Activated T-cell treated with anti-CD3 and anti-CD28 coated beads, Interleukin-2, amount 50 U/mL, for 48 hours (primary cell): ENCODE measurements around the gene PALM.
"Not testable (repeated sequence)": the region's sequence is repeated elsewhere in the genome, so short reads cannot be mapped to it uniquely, and the experiment has no call there.

ENCODE experiments used
- DNase-seq, 2 experiments: peaks; one replicate each; pipeline ENCODE4 v3.0.0-alpha.2; 2020

Gene PALM, protein sequence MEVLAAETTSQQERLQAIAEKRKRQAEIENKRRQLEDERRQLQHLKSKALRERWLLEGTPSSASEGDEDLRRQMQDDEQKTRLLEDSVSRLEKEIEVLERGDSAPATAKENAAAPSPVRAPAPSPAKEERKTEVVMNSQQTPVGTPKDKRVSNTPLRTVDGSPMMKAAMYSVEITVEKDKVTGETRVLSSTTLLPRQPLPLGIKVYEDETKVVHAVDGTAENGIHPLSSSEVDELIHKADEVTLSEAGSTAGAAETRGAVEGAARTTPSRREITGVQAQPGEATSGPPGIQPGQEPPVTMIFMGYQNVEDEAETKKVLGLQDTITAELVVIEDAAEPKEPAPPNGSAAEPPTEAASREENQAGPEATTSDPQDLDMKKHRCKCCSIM

DNA sequence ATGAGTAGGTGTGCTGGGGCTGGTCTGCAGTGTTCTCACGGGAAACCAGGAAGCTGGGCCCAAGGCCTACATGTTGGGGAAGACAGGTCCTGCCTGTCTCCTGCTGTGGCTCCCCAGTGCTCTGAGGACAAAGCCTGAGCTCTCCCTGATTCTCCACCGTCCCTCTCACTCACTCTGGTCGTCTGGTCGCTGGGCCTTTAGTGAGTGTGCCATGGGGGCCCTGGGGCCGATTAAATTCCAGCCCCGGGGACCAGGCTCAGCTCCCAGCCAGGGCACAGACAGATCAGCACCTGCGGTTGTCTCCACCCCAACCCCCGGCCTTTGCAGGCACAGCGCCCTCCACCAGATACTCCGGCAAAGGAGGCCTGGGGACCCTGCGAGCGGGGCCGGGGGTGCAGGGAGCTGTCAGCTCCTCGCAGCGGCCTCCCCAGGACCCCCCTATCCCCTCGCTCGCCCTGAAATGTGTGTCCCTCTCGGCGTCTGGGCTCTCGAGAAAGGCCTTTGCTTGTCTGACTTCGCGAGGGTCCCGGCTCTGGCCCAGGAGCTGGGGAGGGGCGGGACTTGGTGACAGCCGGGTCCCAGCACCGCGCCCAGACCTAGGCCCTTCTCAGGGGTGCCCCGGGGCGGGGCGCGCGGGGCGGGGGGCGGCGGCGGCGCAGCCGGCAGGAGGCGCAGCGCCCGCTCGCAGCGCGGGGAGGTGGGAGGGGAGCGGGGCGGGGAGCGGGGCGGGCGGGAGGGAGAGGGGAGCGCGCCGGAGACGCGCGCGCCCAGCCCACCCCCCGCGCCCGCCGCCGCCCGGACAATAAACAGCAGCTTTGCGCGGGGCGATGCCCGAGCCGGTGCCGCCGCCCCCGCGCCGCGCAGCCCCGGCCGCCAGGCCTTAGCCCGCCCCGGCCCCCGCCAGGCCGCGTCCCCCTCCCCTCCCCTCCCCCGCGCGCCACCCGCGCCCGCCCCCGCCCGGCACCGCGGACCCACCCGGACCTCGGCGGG lies at the start of gene PALM:
Gene PALM, plus strand, starts transcription at position 782 of the 990 bp plus-strand sequence. CDS start 212 bp downstream, outside the sequence.
- DNase-seq, result no peak

DNA sequence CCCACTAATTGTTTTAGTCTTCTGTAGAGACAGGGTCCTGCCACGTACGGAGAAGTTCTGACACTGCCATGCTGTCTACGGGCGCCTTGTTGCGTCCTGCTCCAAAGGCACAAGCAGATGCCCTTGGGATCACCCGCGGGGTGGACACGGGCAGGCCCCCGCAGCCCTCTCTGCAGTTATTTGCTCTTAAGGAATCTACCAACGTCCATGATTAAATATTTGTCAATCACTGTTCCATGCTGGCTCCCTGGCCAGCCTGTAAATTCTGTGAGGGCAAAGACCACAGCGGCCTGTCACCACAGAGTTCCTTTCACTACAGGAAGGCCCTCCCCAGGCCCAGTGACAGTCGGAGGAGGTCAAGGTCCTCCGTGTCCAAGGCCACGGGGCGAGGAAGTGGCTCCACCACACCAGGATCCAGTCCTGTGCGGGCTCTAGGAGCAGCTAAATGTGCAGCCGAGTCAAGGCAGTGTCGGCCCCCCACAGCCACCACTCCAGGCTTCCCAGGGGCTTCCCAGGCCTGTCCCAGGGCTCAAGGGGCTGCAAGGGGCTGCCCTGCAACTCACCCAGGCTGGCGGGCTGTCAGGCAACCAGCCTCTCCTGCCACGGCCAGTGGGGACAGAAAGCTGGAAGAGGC lies 47.8 kb upstream of the PALM start:
- DNase-seq, result peak in 1 of 2 experiments; percentile 42

DNA sequence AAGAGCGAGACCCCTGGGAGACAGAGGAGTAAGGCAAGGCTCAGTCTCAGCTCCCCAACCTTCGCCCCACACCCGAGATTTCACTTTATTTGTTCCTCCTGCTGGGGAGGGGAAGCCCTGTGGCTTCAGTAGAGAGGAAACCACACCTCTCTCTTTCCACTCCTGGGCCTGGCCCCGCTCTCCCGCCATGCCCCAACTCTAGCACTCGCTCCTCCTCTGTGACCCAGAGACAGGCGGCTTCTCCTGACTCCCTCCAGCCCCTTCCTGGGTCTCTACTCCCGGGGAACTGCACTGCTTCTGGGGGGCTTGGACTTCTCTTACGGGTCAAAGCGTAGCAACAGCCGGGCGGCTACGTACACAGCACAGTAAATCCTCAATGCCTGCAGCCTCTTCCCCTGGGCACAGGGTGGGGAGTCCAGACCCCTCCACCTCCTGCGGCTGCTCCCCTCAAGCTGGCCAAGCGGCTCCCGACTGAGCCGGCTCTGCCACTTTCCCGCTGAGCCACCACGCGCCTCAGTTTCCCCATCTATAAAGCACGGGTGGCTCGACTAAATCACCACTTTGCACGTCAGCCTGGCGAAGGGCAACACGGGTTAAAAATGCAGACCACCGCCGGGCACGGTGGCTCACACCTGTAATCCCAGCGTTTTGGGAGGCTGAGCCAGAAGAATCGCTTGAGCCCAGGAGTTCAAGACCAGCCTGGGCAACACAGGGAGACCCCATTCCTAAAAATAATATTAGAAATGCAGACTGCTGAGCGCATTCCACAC lies 47.1 kb upstream of the PALM start:
- DNase-seq, result peak; percentile 76 to 77

DNA sequence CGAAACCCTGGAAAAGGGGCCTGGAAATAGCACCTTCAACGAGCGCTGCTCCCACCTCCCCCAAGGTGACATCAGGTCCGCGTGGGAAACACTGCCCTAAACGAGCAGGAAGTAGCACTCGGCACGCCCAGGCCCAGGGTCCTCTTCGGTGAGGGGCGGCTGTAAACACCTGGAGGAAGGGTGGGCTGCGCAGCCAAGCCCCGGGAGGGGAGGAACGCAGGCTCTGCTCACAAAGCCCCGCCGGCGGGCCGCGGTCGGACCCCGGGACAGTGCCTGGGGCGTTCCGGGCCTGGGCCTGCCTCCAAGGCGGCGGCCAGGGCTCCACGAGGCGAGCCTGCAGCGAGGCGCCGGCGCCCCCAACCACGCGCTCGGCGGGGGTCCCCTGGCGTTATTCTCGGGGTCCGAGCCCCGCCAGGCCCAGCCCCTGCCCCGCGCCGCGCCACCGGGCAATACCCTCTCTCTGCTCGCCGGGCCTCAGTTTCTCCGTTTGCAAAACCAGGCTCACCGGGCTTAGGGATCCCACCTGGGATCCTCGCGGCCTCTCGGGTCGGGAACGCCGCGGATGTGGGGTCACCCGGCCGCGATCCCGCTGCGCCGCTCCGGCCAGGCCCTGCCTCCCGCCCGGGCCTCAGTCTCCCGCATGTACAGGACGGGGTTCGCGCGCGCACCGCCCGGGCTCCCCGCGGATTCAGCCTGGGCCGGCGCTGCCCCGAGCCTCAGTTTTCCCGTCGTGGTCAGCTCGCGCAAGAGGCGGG lies 46.4 kb upstream of the PALM start:
- DNase-seq, result peak; percentile 81 to 82

DNA sequence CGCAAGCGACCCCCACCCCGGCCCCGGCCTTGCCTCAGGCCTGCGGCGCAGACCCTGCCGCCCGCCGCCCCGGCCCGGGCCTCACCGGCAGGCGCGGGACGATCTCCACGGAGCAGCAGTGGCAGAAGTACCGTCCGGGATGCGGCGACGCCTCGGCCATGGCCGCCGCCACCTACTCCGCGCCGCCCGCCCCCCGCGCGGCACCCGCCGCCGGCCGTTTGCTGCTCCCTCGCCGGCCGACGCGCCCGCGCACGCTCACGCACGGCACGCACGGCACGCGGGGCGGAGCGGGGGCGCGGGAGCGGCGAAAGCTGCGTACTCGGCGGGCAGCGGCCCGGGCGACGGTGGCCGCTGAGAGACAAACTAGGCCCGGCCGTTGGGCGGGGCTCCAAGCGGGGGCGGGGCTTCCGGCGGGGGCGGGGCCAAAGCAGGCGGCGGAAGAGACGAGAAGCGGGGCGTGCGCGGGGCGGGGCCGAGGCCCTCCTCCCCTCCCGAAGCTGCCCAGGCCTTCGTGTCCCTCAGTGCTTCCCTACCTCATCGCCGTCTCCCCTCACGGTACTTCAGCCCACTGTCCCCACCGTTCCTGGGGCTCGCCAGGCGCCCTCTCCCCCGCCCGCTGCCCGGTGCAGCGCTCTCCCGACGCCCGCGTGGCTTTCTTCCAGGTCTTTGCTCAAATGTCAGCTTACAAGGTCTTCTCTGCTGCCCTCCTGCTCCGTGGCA lies 45.6 kb upstream of the PALM start, which contains the start of gene RNF126:
Gene RNF126, minus strand, starts transcription at position 253 of the 720 bp plus-strand sequence. Its CDS starts 93 bp downstream, at position 160.
- peak; percentile 95 to 96 for DNase-seq

DNA sequence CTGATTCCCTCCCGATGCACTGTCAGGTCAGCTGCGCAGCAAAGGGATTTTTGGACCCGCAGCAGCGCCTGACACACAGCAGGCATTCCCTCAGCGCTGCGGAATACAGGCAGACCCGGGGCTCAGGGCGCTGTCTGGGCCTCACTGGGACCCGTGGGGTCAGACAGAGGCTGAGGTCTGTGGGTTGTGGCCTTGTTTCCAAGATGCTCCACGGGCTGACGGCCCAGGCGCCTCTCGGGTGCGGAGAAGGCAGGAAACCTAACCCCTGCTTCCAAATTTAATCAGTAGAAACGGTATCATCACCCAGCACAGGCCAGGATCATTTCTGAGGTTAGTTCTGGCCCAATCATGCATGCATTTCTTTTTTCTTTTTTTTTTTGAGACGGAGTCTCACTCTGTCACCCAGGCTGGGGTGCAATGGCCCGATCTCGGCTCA lies 45.0 kb upstream of the PALM start:
- DNase-seq, result no peak

DNA sequence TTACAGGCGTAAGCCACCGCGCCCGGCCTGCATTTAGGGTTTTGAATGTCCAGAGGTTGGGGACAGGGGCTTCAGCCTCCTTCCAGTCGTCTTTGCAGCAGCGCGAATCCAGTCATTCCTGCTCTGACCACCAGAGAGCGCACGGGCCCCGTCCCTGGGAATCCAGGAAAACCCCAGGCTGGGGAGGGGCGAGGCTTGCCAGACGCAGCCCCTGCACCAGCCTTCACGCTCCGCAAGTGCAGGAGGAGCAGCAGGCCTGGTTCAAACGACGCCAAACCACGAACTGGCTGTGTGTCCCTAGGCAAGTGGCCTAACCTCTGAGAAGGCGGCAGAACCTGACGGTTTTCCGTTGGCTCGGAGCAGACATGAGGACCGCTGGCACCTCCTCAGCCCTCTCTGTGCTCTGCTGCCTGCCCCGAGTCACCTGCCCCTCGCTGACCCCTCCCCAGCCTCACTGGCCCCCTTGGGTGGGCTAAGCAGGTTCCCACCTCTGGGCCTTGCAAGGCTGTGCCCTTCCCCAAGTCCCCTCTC lies 43.8 kb upstream of the PALM start:
- peak; percentile 91 to 92 for DNase-seq

DNA sequence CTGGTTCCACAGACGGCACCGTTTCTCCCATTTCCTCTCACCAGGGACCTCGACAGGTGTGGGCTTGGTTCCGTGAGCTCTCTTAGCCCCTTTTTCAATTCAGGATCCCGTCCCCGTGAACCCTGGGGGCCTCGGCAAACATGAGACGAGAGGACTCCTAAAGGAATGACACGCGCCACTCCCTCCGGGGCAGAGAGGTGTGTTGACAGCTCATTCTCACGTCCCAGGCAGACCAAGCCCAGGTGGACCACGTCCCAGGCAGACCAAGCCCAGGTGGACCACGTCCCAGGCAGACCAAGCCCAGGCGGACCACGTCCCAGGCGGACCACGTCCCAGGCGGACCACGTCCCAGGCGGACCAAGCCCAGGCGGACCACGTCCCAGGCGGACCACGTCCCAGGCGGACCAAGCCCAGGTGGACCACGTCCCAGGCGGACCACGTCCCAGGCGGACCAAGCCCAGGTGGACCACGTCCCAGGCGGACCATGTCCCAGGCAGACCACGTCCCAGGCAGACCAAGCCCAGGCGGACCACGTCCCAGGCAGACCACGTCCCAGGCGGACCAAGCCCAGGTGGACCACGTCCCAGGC lies 41.7 kb upstream of the PALM start:
- DNase-seq, result not testable (repeated sequence)

DNA sequence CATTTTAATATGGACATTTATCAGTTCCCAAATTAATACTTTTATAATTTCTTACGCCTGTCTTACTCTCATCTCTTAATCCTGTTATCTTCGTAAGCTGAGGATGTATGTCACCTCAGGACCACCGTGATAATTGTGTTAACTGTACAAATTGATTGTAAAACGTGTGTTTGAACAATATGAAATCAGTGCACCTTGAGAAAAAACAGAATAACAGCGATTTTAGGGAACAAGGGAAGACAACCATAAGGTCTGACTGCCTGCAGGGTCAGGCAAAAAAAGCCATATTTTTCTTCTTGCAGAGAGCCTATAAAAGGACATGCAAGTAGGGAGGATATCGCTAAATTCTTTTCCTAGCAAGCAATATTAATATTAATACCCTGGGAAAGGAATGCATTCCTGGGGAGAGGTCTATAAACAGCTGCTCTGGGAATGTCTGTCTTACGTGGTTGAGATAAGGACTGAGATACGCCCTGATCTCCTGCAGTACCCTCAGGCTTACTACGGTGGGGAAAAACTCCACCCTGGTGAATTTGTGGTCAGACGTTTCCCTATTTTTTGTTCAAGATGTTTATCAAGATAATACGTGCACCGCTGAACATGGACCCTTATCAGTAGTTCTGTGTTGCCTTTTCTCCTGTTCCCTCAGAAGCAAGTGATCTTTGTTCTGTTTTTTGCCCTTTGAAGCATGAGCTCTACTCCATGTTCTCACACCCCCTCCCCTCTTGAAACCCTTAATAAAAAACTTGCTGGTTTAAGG lies 39.9 kb upstream of the PALM start:
- not testable (repeated sequence) for DNase-seq

DNA sequence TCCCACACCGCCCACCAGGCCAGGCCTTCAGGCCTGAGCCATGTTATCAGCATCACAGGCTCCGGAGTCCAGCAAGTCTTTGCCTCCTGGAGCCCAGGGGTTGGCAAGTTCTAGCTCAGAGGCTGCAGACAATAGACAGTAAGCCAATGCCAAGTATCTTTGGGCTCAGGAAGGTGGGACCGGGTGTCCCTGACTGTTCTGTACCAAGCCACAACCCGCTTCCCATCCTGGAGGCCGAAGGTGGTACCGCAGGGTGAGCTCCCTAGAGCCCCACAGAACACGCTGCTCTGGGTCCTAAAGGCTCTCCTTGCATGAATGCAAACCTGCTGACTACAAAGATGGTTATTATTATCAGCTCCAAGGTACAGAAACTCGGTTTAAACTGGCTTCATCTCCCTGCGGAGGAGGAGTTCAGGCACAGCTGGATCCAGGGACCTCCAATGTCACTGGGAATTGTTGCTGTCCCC lies 38.1 kb upstream of the PALM start:
- DNase-seq, result no peak

DNA sequence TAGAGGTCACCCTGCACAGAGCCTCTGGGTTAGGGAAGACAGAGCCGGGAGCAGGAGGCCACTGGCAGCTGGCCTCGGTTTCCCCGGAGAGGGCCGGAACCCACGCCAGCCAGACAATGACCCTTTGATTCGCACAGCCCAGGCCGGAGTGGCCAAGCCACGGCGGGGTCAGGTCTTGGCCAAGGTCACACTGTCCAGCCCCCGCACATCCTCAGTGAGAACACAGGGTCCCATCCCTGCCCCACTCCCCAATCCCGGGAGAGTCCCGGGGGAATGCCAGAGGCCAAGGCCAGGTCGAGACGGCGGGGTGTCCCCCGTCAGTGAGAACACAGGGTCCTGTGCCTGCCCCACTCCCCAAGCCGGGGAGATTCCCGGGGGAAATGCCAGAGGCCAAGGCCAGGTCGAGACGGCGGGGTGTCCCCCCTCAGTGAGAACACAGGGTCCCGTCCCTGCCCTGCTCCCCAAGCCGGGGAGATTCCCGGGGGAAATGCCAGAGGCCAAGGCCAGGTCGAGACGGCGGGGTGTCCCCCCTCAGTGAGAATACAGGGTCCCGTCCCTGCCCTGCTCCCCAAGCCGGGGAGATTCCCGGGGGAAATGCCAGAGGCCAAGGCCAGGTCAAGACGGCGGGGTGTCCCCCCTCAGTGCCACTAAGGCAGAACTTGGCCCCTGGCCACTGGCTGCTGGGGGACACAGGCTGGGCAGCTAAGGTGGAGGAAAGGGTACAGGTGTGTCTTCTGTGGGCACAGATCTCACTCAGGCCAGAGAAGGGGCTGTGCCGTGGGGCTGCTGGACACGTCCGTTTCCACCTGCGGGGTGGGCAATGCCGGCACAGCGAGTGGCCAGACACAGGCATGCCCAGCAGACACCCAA lies 34.2 kb upstream of the PALM start:
- no peak for DNase-seq

DNA sequence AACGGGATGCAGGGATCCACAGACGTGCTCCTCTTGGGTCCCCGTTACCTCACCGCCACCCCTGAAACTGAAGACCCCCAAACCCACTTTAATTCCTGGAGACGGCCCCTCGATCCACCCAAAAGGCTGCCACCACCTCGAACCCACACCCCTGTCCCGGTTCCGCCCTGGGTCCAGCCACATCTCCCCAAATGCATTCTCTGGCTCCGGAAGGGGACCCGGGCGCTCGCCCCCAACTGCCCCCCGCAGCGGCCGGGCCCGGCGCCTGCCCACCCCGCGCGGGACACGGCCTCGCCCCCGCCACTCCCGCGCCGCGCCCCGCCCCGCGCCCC lies 32.8 kb upstream of the PALM start:
- no peak for DNase-seq

DNA sequence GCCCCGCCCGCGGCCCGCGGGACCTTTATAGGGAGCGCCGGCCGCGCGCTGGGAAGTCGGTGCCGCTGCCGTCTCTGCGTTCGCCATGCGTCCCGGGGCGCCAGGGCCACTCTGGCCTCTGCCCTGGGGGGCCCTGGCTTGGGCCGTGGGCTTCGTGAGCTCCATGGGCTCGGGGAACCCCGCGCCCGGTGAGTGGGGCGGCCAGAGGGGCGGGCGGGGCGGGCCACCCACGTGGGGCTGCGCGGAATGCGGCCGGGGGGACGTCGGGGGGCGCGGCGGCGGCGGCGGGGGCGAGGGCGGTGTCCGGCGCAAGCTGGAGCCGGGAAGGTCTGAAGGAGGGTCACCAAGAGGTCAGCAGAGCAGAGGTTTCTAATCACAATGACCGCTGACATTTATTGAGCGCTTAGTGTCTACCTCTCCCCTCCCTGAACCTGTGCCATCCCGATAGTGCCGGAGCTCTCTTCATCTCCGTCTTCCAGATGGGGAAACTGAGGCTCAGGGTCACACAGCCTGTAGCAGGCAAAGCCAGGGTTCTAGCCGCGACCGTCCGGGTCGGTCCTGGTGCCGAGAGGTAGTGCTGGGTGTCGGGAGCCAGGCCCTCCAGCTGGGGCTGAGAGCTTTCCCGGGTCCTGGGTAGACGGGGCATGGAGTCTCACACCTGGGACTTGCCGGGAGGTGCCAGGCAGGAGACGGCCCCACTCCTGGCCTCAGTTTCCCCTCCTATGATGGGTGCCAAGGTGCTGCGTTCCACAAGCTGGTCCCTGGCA lies 32.2 kb upstream of the PALM start, which contains the start of gene FSTL3:
Gene FSTL3, plus strand, starts transcription at position 54 of the 767 bp plus-strand sequence. Its CDS starts 32 bp downstream, at position 86.
- DNase-seq, result no peak

DNA sequence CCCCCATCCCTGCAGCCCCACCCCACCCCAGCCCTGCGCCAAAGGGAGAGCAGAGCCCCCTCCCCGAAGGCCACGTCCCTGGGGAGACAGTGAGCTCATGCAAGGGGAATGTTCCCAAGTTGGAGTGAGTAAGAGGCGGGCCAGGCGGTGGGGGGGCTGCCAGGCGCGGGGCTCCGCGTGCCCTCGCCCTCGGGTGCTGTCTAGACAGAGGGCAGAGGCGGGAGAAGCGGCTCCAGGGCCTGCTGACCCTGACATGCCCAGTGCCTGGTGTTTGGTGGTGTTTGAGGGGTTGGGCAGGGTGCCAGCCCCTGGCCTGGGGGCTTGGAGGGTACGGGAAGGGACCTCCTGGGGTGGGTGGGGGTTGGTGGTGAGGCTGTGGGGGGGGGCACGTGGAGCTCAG lies 31.5 kb upstream of the PALM start:
- no peak for DNase-seq

DNA sequence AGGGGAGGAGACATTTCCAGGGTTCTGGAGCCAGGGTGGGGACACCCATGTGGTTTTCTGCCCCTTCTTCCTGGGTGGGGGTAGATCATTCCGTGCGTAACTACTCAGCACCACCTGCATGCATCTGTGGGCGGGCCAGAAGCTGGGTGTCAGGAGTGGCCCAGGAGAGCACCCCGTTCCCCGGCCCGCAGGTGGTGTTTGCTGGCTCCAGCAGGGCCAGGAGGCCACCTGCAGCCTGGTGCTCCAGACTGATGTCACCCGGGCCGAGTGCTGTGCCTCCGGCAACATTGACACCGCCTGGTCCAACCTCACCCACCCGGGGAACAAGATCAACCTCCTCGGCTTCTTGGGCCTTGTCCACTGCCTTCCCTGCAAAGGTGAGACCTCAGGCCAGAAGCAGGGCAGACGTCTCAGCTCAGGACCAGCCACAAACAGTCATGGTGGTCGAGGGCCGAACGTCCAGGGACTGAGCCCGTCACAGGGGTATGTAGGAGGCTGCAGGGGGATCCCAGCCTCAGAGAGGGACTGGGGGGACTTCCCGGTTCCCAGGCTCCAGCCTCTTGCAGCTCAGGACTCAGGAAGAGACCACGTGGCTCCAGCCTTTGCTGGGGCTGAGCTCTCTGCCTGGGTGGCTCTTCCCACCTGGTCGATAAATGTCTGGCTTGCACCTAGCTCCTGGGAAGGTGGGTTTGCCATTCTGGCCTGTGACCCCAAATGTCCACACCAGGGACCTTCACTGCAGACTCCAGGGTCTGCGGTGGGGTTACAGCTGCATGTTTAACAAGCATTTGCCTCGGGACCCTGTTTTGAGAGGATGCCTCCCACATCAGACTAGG lies 30.9 kb upstream of the PALM start:
- DNase-seq, result no peak

DNA sequence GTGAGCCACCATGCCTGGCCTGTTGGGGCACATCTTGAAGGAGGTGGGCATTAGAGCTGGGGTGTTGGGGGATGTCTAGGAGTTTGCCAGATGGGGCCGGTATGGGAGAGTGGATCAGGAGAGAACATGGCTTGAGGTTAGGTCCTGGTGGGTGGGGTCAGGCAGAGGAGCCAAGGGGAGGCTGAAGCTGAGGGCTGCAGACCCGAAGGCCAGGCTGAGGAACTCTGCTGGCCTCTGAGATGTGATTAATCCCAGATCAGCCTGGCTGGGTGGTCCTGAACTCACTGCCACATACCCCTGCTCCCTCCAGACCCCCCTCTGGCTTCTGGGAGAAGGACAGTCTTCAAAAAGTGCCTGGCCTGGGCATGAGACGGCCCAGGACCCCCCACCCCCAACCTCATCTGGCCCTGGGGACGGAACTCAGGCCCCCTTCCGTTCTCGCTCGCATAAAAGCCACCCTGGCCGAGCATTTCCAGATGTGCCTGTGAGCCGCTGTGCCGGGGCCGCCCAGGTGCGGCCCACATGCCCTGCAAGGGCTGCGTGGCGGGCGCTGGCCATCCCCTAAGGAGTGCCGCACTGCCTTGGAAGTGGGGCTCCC lies 29.8 kb upstream of the PALM start:
- DNase-seq, result no peak
